ENCODE measurements around the gene PDE2A. TPM values are rescaled to one million over a fixed set of nuclear protein-coding genes. Genes with fewer than 3 reads are reported as not detected.

Gene PDE2A
- total RNA-seq, 1 experiment from 2014 or later = 9.6 TPM

DNA sequence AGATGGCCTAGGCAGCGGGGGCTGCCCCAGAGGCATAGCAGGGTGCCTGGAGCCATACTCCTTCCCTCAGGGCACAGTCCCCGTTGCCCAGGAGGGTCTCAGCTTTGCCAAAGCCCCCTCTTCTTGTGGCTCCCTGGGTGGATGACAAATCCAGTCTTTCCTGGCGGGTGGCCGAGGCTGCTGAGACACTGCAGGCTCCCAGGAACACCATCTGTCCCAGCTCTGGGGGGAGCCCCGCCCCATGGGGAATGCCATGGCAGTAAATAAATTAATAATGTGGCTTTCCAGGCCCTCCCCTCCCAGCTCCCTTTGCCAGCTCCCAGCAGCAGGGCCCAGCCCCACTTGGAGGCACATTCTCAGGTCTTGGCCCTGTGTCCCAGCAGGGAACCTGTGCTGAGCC, 45.0 kb downstream of the PDE2A start:
- H3F3A ChIP-seq (ENCODE audit: insufficient read depth, low read depth) = peaks cover 15% of the 10 kb centered on the region; the same call in 1 of the 2 replicates
- TF ChIP-seq EZH2 (IDR thresholded peaks at IDR 0.05; ENCODE audit: low read depth) = no peak
- TF ChIP-seq, protein P1, sequence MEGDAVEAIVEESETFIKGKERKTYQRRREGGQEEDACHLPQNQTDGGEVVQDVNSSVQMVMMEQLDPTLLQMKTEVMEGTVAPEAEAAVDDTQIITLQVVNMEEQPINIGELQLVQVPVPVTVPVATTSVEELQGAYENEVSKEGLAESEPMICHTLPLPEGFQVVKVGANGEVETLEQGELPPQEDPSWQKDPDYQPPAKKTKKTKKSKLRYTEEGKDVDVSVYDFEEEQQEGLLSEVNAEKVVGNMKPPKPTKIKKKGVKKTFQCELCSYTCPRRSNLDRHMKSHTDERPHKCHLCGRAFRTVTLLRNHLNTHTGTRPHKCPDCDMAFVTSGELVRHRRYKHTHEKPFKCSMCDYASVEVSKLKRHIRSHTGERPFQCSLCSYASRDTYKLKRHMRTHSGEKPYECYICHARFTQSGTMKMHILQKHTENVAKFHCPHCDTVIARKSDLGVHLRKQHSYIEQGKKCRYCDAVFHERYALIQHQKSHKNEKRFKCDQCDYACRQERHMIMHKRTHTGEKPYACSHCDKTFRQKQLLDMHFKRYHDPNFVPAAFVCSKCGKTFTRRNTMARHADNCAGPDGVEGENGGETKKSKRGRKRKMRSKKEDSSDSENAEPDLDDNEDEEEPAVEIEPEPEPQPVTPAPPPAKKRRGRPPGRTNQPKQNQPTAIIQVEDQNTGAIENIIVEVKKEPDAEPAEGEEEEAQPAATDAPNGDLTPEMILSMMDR (conservative IDR thresholded peaks at IDR 0.05) = no peak
- H3K4me3 ChIP-seq = no peak overlapping the region
- H3K4me2 ChIP-seq = no peak overlapping the region
- no peaks in the 10 kb centered on the region for H3K36me3 ChIP-seq (ENCODE audit: low read depth)
- no peak overlapping the region for H3K27ac ChIP-seq
- no peaks in the 10 kb centered on the region for H3K27me3 ChIP-seq (ENCODE audit: insufficient read depth, low read depth)
- no peaks in the 10 kb centered on the region for H3K9me3 ChIP-seq (ENCODE audit: insufficient read depth, low read depth)
- H3K79me2 ChIP-seq (ENCODE audit: low read depth) = no peaks in the 10 kb centered on the region
- peaks cover 33% of the 10 kb centered on the region for H3K4me1 ChIP-seq (replicated peaks; ENCODE audit: insufficient read depth)
- ChIA-PET POLR2A (ENCODE audit: unreplicated experiment) (no interaction called here), CTCF (no interaction called here)
- no peaks in the 10 kb centered on the region for H3K9me2 ChIP-seq (ENCODE audit: insufficient read depth)
- no peak overlapping the region for H2AFZ ChIP-seq
- DNase-seq = peak in 1 of 2 experiments; percentile 14
- BruUV-seq (replicated peaks) = no TSS peak
- intact Hi-C loops (cut with micrococcal nuclease; ENCODE audit: unreplicated experiment) = no loop called here
- H4K20me1 ChIP-seq (ENCODE audit: insufficient read depth) = 0 out of 2 replicates have a peak, but pooled peaks cover 7% of the 10 kb centered on the region

DNA sequence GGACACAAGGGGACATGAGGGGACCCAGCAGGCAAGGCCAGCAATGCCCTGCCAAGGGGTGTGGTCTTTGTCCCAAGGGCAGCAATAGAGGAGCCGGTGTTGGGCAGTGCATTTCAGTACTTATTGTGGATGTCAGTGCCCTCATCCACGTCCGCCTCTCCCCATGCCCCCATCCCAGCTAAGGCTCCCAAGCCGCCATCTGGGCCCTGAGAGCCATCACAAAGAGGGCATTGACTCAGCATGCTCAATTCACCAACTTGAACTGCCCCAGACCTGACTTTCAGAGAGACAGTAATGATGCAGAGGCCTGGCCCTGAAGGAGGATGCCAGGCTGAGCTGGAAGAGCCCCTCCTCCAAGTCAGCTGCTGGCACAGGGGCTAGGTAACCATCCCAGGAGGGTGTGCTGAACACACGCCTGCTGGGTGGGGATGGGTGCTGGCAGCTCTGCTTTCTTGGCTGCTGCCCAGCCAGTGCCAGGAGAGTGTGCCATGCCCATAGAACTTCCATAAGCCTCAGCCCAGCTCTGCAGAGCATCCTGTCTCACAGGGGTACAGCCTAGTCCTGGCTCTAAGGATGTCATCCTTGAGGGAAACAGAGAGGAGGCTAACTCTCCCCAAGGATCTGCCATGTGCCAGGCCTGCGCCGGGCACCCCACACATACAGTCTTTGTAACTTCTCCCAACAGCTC, 46.5 kb downstream of the PDE2A start:
- no peaks in the 10 kb centered on the region for H3K9me3 ChIP-seq (ENCODE audit: insufficient read depth, low read depth)
- no peak for TF ChIP-seq EZH2 (IDR thresholded peaks at IDR 0.05; ENCODE audit: low read depth)
- TF ChIP-seq, protein P1 (conservative IDR thresholded peaks at IDR 0.05) = no peak
- no TSS peak for BruUV-seq (replicated peaks)
- ChIA-PET POLR2A (ENCODE audit: unreplicated experiment) (no interaction called here), CTCF (interaction anchor here (0.7 kb wide), 1 partner anchor 88 kb away, joined by 4 read pairs; no protein-coding TSS in a partner anchor)
- 0 out of 2 replicates have a peak, but pooled peaks cover 7% of the 10 kb centered on the region for H4K20me1 ChIP-seq (ENCODE audit: insufficient read depth)
- no peaks in the 10 kb centered on the region for H3K27me3 ChIP-seq (ENCODE audit: insufficient read depth, low read depth)
- peaks cover 5% of the 10 kb centered on the region; the same call in 1 of the 2 replicates for H3F3A ChIP-seq (ENCODE audit: insufficient read depth, low read depth)
- no peak overlapping the region for H3K4me3 ChIP-seq
- H3K36me3 ChIP-seq (ENCODE audit: low read depth) = no peaks in the 10 kb centered on the region
- intact Hi-C loops (cut with micrococcal nuclease; ENCODE audit: unreplicated experiment) = no loop called here
- no peak for DNase-seq
- no peaks in the 10 kb centered on the region for H3K9me2 ChIP-seq (ENCODE audit: insufficient read depth)
- peaks cover 17% of the 10 kb centered on the region for H3K4me1 ChIP-seq (replicated peaks; ENCODE audit: insufficient read depth)
- H3K4me2 ChIP-seq = no peak overlapping the region
- H2AFZ ChIP-seq = no peak overlapping the region
- no peaks in the 10 kb centered on the region for H3K79me2 ChIP-seq (ENCODE audit: low read depth)
- H3K27ac ChIP-seq = no peak overlapping the region

- no peak for DNase-seq
- ChIA-PET CTCF (interaction anchor here (0.6 kb wide), 1 partner anchor 57 kb away, joined by 3 read pairs; no protein-coding TSS in a partner anchor), POLR2A (ENCODE audit: unreplicated experiment) (no interaction called here)
- Histone ChIP-seq H3K79me2 (ENCODE audit: low read depth) (no peaks in the 10 kb centered on the region), H3K27ac (no peak overlapping the region), H3F3A (ENCODE audit: insufficient read depth, low read depth) (no peaks in the 10 kb centered on the region), H4K20me1 (ENCODE audit: insufficient read depth) (0 out of 2 replicates have a peak, but pooled peaks cover 7% of the 10 kb centered on the region), H3K4me1 (replicated peaks; ENCODE audit: insufficient read depth) (peaks cover 5% of the 10 kb centered on the region), H3K9me2 (ENCODE audit: insufficient read depth) (no peaks in the 10 kb centered on the region), H3K4me3 (no peak overlapping the region), H3K4me2 (no peak overlapping the region), H3K9me3 (ENCODE audit: insufficient read depth, low read depth) (no peaks in the 10 kb centered on the region), H3K27me3 (ENCODE audit: insufficient read depth, low read depth) (no peaks in the 10 kb centered on the region), H3K36me3 (ENCODE audit: low read depth) (no peaks in the 10 kb centered on the region), H2AFZ (no peak overlapping the region)
- no peak for TF ChIP-seq EZH2 (IDR thresholded peaks at IDR 0.05; ENCODE audit: low read depth)
- TF ChIP-seq, protein P1 (conservative IDR thresholded peaks at IDR 0.05) = no peak
- intact Hi-C loops (cut with micrococcal nuclease; ENCODE audit: unreplicated experiment) = no loop called here
- BruUV-seq (replicated peaks) = no TSS peak
Observed at GRCh38 chr11:72626414-72626936, 47.7 kb downstream of the PDE2A start.

Data from PC-9 (cell line).